Right kidney (tissue), 1 donor: ENCODE results near the gene GPR3.
A peak's percentile ranks its signal among the peaks of the same experiment; 100 is the strongest.
"Not testable (repeated sequence)": the region's sequence is repeated elsewhere in the genome, so short reads cannot be mapped to it uniquely, and the experiment has no call there.

Source experiments
- DNase-seq: peaks from one replicate; pipeline ENCODE4 v3.0.0-alpha.2; 2016

GPR3 gene

GRCh38 chr1:27427816-27428315 is 35.4 kb downstream of the GPR3 start:
- DNase-seq = no peak

DNA sequence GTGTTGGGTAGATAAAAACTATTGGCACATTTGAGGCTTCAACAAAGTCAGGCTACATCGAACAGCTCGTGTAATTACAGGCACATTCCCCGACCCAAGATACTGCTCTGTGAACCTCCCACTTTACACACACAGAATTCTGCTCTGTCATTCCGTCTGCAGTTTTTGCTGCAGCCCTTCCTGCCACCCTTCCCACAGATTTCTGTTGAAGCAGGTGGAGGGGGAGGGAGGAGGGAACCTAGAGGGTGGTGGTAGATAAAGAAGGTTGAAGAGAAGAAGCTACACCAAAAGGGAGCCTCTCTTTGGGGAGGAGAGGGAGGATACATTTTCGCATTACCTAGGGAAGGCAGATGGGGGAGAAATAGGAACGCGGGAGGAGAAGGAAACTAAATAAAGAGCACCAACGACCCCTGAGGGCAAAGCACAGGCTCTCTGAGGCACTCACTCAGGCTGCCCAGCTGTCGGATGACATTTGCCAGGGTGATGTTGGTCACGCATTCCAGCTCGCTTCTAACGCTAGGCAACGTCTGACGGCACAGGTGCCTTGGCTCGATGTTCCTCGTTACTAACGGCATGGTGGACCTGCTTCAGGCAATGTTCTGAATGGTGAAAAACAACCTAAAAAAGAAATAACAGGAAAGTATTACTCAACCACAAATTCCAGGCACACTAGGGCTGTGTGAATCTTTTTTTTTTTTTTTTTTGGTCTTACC is 36.0 kb downstream of the GPR3 start:
- DNase-seq = peak; percentile 40

GRCh38 chr1:27429029-27429425 is 36.6 kb downstream of the GPR3 start:
- DNase-seq = no peak

DNA sequence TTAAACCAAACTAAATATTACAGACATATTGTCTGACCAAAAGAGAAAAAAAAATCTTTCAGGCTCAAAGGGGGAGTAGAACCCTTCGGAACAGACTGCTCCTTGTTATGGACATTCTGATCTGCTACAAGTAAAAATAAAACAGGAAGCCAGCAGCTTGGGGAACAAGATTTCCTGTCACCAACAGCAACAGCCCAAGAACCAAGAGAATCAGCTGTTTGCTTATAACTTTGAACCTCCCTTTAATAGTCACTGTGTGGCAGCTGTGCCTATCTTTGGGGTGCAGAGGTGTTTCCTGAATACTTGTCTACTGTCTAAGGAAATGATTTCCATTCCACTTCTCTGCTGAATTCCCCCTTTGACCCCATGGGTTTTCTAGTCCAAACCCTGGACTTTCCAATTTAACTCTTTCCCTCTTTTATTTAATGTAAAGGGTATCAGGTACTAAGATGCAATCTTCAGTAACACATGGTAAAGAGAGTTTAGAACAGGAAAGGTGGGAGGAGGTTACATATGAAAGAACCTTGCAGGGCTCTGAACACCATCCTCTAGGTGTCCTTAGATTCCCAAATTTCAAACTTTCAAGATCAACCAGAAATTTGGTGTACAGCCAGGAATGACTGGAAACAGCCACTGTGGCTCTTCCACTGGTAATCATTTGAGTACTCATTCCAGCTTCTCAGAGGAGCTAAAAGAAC is 38.6 kb downstream of the GPR3 start:
- no peak for DNase-seq

- no peak for DNase-seq
Observed at GRCh38 chr1:27431601-27431940, 39.1 kb downstream of the GPR3 start.

GRCh38 chr1:27432725-27433124 is 40.3 kb downstream of the GPR3 start:
- DNase-seq = not testable (repeated sequence)

DNA sequence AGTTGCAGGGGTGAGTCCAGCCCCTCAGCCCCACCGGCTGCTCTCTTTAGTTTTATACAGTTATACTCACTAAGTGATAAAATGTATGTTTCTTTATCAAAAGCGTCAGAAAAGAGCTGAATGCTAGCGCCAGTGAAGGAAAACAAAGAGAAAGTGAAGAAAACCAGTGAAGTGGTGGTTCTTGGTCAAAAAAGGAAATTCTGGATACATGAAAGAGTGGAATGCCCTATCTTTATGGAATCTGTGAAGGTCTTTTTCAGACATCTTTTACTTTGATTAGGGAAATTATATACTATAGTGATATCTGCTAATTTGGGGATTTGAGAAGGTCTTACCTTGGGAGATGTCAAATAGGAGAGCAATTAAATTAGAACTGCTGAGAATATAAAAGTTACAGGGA is 41.3 kb downstream of the GPR3 start:
- DNase-seq = no peak

GRCh38 chr1:27435566-27436203 is 43.3 kb downstream of the GPR3 start:
- DNase-seq = no peak

DNA sequence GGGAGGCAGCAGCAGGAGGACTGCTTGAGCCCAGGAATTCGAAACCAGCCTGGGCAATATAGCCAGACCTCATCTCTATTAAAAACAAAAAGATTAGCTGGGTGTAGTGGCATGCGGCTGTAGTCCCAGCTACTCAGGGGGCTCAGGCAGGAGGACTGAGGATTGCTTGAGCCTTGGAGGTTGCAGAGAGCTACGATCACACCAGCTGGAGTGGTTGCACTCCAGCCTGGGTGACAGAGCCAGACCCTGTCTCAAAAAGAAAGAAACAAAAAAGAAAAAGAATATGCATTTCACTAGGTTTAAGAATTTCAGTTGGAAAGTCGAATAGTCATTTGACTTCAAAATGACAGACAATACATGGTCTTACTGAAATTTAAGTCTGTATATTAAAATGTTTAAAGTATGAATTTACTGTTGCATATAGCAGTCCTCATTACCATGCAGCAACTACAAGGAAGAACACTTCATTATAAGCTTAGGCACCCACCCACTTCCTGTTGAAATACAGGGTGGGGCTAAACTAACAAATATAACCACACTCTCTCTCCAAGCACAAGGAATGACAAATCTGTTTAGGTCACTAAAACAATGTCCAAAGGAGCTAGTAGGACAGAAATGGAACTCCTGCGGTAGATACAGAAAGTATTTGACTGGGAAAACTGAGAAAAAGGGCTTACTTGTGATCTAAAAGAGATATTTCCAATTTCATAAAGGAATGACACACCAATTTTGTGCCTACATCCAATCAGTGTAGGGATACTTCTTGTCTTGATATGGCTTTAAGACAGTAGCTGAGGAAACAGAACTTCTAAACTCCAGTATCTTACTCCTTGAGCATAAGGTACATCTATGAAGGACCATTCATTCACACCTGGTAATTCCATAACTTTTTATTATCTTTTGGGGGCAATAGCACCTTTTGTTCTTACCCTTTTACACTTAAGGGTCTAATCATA is 44.1 kb downstream of the GPR3 start:
- no peak for DNase-seq

GRCh38 chr1:27438621-27439061 is 46.2 kb downstream of the GPR3 start:
- DNase-seq = no peak

- DNase-seq = no peak
Observed at GRCh38 chr1:27439150-27439549, 46.7 kb downstream of the GPR3 start.

DNA sequence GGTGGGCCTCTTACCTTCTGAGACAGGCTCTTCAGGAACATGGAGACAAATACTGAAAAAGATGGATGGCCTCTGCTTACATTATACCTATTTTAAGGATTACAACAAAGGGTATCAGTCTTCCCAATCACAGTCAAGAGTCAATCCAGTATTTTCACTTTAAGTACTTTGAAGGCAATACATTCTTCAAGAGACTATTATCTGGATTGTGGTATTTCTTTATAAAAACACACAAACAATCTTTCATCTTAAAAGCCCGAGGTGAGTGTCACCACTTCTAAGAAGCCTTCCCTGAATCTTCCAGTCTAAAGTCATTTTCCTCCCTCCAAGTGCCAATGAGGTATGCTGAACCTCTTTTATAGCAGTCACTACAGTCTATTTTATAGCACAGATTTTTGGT is 52.2 kb downstream of the GPR3 start:
- no peak for DNase-seq
